ENCODE results near the gene MFSD12. TPM values are rescaled to one million over a fixed set of nuclear protein-coding genes. Genes with fewer than 3 reads are reported as not detected.

MFSD12 gene
- total RNA-seq, 1 donor from 2014 or later, result 20.6 TPM

GRCh38 chr19:3506384-3507340 lies 50.7 kb downstream of the MFSD12 start:
- peak; percentile 49 for DNase-seq

GRCh38 chr19:3505598-3506383 lies 51.6 kb downstream of the MFSD12 start, which contains the start of gene FZR1:
Gene FZR1, plus strand, starts transcription at chr19:3506311. Its CDS starts 16,679 bp downstream, at chr19:3522990.
- DNase-seq, result peak; percentile 99

- no peak for DNase-seq
Measured at GRCh38 chr19:3504735-3505134, 52.7 kb downstream of the MFSD12 start.

DNA sequence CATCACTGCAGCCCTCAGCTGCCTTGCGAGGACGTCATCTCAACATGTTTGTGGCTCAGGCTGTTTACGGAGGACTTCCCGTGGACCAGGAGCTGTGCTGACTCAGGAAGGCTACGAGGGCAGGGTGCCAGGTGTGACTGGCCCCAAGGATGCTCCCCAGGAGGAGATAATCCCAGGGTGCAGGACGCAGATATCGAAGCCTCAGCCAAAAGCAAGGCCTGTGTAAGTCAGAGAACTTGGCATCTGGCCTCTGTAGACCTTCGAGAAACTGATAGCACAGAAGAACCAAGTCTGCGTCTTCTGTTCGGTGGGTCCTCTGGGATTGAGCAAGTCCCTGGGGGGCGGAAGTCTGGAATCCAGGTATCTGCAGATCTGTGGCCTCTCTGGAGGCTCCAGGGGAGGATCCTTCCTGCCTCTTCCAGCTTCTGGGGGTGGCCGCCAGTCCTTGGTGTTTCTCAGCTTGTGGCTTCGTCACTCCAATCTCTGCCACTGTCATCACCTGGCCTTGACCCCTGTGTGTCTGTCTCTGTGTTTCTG lies 54.3 kb downstream of the MFSD12 start:
- no peak for DNase-seq

- DNase-seq, result no peak
Measured at GRCh38 chr19:3501780-3502179, 55.6 kb downstream of the MFSD12 start.

DNA sequence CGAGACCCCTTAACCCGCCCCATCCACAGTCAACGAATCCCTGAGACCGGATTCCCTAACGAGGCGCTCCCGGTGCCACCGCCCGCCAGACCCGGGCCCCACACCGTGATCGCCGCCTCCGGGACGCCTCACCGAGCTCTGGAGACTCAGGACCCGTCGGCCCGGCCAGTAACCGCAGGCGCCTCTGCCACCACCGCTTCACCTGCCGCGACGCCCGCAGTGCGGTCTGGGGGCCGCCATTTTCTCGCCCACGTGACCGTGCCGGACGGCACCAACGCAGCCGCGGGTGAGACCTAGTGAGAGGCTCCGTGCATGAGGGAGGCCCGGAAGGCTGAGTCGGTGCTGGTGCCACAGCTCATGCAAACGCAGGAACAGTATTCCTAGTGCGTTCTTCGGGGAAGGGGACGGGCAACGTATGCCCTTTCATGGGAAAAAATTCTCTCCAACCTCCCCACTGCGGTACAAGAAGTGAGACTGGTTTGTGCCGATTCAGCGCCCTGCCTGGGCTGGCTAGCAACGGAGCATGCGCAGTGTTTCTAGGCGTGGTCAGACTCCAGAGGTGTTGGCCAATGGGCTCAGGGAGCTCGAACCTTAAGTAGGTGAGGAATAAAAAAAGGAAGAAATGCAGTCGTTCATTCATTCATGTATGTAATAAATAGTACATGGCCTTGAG lies 56.8 kb downstream of the MFSD12 start, which contains the start of gene DOHH:
Gene DOHH (minus strand): TSS at position 246 of the 673 bp plus-strand sequence. CDS start 3,860 bp downstream, outside the sequence.
- DNase-seq, result peak; percentile 99

- no peak for DNase-seq
Measured at GRCh38 chr19:3499738-3500428, 57.5 kb downstream of the MFSD12 start.

GRCh38 chr19:3497757-3498520 lies 59.4 kb downstream of the MFSD12 start:
- DNase-seq, result no peak

- no peak for DNase-seq
Measured at GRCh38 chr19:3496392-3497273, 60.8 kb downstream of the MFSD12 start.

GRCh38 chr19:3494559-3494958 lies 62.8 kb downstream of the MFSD12 start:
- no peak for DNase-seq

Small RNA genes within 50 kb of the gene (small RNA-seq; reads per million reads assigned to genes)
- gene AC005786.1 (ENCODE audit: low replicate concordance) (not detected), gene RF00212 (ENCODE audit: low replicate concordance) (not detected)

Other genes with a start within 250 kb of the MFSD12 start
- 70.0 TPM for gene NFIC, start 191.0 kb downstream of the MFSD12 start, total RNA-seq
- gene SMIM24, start 77.1 kb downstream of the MFSD12 start, total RNA-seq, result not detected
- gene SMIM44, start 74.1 kb downstream of the MFSD12 start, total RNA-seq, result not detected
- 15.8 TPM for gene DOHH, start 56.9 kb downstream of the MFSD12 start, total RNA-seq
- 47.2 TPM for gene FZR1, start 51.3 kb downstream of the MFSD12 start, total RNA-seq
- gene TEKTIP1, start 18.4 kb downstream of the MFSD12 start, total RNA-seq, result not detected
- gene HMG20B, start 15.4 kb upstream of the MFSD12 start, total RNA-seq, result 34.7 TPM
- 0.21 TPM for gene GIPC3, start 27.9 kb upstream of the MFSD12 start, total RNA-seq
- 2.4 TPM for gene TBXA2R, start 49.3 kb upstream of the MFSD12 start, total RNA-seq
- 23.2 TPM for gene CACTIN, start 69.2 kb upstream of the MFSD12 start, total RNA-seq
- 20.7 TPM for gene PIP5K1C, start 142.9 kb upstream of the MFSD12 start, total RNA-seq
- gene TJP3, start 150.8 kb upstream of the MFSD12 start, total RNA-seq, result 5.4 TPM
- 17.1 TPM for gene APBA3, start 204.1 kb upstream of the MFSD12 start, total RNA-seq
- gene MRPL54, start 205.1 kb upstream of the MFSD12 start, total RNA-seq, result 10.6 TPM
- not detected for gene RAX2, start 214.6 kb upstream of the MFSD12 start, total RNA-seq
- gene MATK, start 228.8 kb upstream of the MFSD12 start, total RNA-seq, result 2.6 TPM

Data from tongue (tissue), 3 donors.